Spinal cord (tissue), 10 donors: ENCODE results near the gene PCID2. TPM values are rescaled to one million over a fixed set of nuclear protein-coding genes. Genes with fewer than 3 reads are reported as not detected.

Experiments used
- DNase-seq, 6 donors: peaks; one replicate each; pipeline versions ENCODE4 v3.0.0 to v3.0.0-alpha.2; 2013 to 2015; ENCODE audit warnings: low spot score in 6 of 6, low read depth in 4 of 6
- H3K27ac ChIP-seq: one replicate; pipeline ENCODE4 v1.5.1; 2013; ENCODE audit warnings: low read depth, low read length, control low read depth
- H3K27me3 ChIP-seq: one replicate; pipeline ENCODE4 v1.6.1; 2013; ENCODE audit warnings: low read length; ENCODE audit not compliant: control insufficient read depth, insufficient read depth
- H3K36me3 ChIP-seq: one replicate; pipeline ENCODE4 v1.6.1; 2013; ENCODE audit warnings: low read length; ENCODE audit not compliant: control insufficient read depth, insufficient read depth
- H3K4me1 ChIP-seq: one replicate; pipeline ENCODE4 v1.6.1; 2013; ENCODE audit warnings: low read length; ENCODE audit not compliant: control insufficient read depth, insufficient read depth
- H3K4me3 ChIP-seq: one replicate; pipeline ENCODE4 v1.5.1; 2013; ENCODE audit warnings: low read depth, low read length, control low read depth
- H3K9me3 ChIP-seq: one replicate; pipeline ENCODE4 v1.6.1; 2013; ENCODE audit warnings: low read length; ENCODE audit not compliant: control insufficient read depth, insufficient read depth
- WGBS: methylation state at CpG from one replicate; pipeline ENCODE4 v1.1.5; 2013; ENCODE audit warnings: missing lambda C conversion rate; ENCODE audit not compliant: insufficient coverage; 5-methylcytosine and 5-hydroxymethylcytosine counted together
- polyA plus RNA-seq, 2 donors: library from polyadenylated mRNA; unstranded; fragments of 120-200 nt; gene quantifications; one replicate each; pipeline ENCODE4 v1.2.1, GENCODE V29; 2013; ENCODE audit not compliant: insufficient read length in 2 of 2
- total RNA-seq, 2 donors: library from RNA; depleted of rRNA in 1 of 2; stranded (reverse); fragments of 120-200 nt in 1 of 2; fragments of >200 nt in 1 of 2; gene quantifications; one replicate each; pipeline versions ENCODE4 v1.2.3 to v1.2.4, GENCODE V29; 2013 to 2014
- donor health status: healthy.

Gene PCID2
- total and polyA plus RNA-seq, 4 donors = 32.4 to 51.5 (median 45.4) TPM

DNA sequence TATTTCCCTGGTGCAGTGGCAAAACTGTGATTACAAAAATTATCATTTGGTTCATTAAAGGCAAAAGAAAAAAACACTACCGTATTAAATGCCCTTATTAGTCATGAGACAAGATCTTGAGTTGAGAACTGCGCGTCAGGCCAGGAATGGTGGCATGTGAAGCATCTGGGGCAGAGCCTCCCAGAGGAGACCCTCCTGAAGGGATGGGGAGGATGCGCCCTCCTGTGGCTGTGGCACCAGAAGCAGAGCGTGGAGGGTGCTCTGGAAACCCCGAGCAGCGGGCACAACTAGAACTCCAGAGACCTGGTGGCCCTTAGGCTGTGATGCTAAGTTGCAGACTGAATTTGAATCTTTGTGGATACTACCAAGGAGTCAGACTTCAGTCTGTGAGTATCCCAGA, 12.4 kb upstream of the PCID2 start:
- Histone ChIP-seq H3K27me3 (no peaks in the 10 kb centered on the region), H3K4me1 (peaks cover 2% of the 10 kb centered on the region), H3K4me3 (no peak overlapping the region), H3K27ac (no peak overlapping the region), H3K36me3 (peaks cover 59% of the 10 kb centered on the region), H3K9me3 (no peaks in the 10 kb centered on the region)
- DNase-seq = peak in 1 of 6 donors; percentile 8
- 100% methylated on average over 7 of the region's 7 CpGs for WGBS

DNA sequence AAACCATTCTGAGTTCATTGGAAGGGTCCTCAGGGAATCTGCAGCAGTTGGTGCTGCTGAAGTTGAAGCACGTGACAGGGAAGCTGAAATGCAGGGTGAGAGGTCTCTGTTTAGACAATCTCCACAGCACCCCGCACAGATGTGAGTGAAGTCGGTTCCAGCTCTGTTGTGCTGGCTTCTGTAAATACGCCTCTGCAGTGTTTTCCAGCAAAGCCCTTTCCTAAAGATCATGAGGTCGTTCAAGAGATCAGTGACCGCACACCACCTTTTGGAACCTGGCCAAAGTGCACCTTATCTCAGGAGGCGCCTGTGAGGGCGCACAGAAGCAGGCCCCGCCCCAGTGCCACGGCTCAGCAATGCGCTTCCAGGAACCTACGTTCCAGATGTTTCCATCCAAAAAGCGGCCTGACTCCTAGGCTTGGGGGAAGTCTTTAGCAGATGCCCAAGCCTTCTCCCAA, 11.7 kb upstream of the PCID2 start:
- Histone ChIP-seq H3K27ac (no peak overlapping the region), H3K27me3 (no peaks in the 10 kb centered on the region), H3K36me3 (peaks cover 55% of the 10 kb centered on the region), H3K4me3 (no peak overlapping the region), H3K4me1 (peaks cover 8% of the 10 kb centered on the region), H3K9me3 (no peaks in the 10 kb centered on the region)
- 92% methylated on average over 13 of the region's 13 CpGs for WGBS
- peak in 1 of 6 donors; percentile 22 for DNase-seq

DNA sequence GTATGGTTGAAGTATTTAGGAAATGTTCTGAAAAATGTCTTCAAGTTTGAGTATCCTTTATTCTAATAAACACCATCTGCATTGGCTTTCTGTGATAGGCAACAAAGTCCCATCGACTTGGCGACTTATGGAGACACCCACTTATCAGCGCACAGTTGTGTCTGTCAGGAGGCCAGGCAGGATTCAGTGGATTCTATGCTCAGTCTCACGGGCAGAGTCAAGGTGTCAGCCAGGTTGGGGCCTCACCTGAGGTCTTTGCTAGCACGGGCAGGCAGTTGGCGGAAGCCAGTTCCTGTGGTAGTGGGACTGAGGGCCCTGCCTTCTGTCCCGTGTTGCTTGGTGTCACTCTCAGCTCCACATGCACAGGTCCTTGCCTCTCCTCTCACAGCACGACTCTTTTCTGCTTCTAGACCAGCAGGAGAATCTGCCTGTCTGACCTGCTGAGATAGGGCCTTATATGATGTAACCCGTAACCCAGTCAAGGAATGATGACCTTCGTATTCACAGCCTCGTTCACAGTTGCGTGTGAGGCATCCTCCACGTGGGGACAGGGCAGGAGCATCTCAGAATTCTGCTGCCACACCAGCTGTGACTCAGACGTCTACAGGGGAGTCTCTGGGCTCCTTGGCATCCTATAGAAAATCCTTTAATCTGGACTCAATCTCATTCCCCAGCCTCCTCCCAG, 10.9 kb upstream of the PCID2 start:
- Histone ChIP-seq H3K36me3 (peaks cover 53% of the 10 kb centered on the region), H3K4me1 (peaks cover 11% of the 10 kb centered on the region), H3K9me3 (no peaks in the 10 kb centered on the region), H3K27ac (no peak overlapping the region), H3K27me3 (no peaks in the 10 kb centered on the region), H3K4me3 (no peak overlapping the region)
- DNase-seq = no peak
- 95% methylated on average over 13 of the region's 14 CpGs for WGBS

DNA sequence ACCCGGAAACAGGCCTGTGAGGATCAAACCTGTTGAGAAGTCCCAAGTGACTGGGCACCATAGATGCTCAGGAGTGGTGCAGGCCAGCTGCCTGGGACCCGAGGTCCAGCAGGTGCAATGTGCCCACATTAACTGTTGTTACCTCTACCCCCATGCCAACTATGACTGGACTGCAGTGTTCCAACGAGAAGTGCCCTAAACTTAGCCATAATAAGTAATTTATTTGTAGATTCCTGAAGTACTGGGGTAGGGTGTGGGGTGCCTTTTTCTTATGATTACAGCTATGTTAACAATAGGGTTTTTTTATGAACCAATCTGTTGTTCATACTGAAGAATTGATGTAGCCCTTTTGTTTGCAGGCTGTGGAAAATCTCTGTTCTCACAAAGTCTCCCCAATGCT, 10.1 kb upstream of the PCID2 start:
- WGBS = 100% methylated on average over 2 of the region's 3 CpGs
- no peak overlapping the region for H3K27ac ChIP-seq

DNA sequence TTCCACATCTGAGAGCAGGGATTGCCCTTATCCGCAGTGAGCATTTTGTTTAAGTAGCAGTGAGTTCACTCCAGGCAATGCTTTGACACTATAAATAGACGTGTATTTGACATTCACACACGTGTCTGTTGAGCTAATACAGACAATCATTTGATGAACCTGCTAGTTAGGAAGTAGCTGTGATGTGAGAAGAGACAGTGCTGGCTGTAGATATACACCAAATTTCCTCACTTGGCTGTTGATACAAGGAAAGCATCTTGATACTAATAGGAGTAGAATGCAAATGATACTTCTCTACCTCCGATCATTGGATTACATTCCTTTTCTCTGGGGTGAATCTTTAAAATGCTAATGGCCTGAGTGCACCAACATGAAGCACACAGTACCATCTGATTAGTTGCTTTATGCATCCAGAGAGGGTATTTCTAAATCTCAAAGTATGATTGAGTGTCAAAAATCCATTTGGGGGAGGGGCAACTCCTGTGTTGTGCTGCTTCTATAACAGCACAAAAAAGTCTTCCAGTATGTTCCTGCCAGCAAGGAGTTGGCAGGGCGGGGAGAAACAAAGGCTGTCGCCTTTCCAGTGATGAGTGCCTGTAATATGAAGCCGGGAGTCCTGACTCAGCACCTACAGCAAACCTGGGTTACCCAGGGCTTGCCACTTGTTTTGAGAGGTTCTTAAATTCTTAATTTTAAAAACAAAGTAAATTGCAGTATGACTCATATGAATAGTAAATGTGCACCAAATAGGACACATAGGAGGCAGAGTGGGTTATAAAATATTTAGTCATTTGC, 8.0 kb upstream of the PCID2 start:
- H3K27ac ChIP-seq = no peak overlapping the region
- peaks cover 11% of the 10 kb centered on the region for H3K4me1 ChIP-seq
- no peak overlapping the region for H3K4me3 ChIP-seq
- H3K27me3 ChIP-seq = no peaks in the 10 kb centered on the region
- WGBS = 37% methylated on average over 2 of the region's 7 CpGs
- peaks cover 30% of the 10 kb centered on the region for H3K36me3 ChIP-seq
- DNase-seq = peak in 2 of 6 donors; percentile 53 to 85
- no peaks in the 10 kb centered on the region for H3K9me3 ChIP-seq

More for the DNA sequence above, 10.1 kb upstream of the PCID2 start:
- Histone ChIP-seq H3K9me3 (no peaks in the 10 kb centered on the region), H3K36me3 (peaks cover 45% of the 10 kb centered on the region), H3K27me3 (no peaks in the 10 kb centered on the region), H3K4me3 (no peak overlapping the region), H3K4me1 (peaks cover 11% of the 10 kb centered on the region)
- DNase-seq = no peak

DNA sequence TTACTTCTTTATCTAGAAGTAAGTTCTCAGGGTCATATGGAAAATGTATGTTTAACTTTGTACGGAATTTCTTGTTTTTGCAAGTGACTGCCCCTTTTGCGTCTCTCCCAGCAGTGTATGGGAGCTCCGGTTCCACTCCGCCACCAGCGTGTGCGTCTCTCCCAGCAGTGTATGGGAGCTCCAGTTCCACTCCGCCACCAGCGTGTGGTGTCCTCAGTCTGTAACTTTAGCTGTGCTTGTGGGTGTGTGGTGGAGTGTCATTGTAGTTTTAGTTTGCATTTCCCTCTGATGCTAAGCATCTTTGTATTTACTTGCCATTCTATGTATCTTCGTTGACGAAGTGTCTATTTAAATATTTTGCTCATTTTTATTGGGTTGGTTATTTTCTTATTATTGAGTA, 3.3 kb upstream of the PCID2 start:
- H3K9me3 ChIP-seq = no peaks in the 10 kb centered on the region
- WGBS = 100% methylated on average over 6 of the region's 10 CpGs
- H3K36me3 ChIP-seq = peaks cover 11% of the 10 kb centered on the region
- no peaks in the 10 kb centered on the region for H3K27me3 ChIP-seq
- H3K4me3 ChIP-seq = no peak overlapping the region
- peaks cover 11% of the 10 kb centered on the region for H3K4me1 ChIP-seq
- H3K27ac ChIP-seq = no peak overlapping the region
- no peak for DNase-seq

DNA sequence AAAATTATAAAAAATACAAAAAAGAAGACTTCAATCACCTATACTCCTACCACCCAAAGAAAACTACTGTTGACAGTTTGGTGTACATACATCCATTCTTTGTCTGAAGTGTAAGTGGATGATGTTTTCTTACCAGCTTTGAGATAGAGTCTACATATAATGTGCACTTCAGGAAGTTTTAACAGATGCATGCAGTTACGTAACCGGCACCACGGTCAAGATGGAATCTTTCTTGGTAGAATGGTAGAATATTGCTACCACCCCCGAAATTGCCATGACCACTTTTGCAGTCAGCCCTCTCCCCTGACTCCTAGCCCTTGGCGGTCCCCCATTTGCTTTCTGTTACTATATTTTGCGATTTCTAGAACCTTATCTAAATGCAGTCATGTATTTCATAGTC, 2.4 kb upstream of the PCID2 start:
- DNase-seq = no peak
- no peak overlapping the region for H3K27ac ChIP-seq
- no peaks in the 10 kb centered on the region for H3K27me3 ChIP-seq
- no peak overlapping the region for H3K4me3 ChIP-seq
- WGBS = no CpG with 5 or more reads among the region's 6 CpGs
- peaks cover 11% of the 10 kb centered on the region for H3K4me1 ChIP-seq
- H3K36me3 ChIP-seq = peaks cover 11% of the 10 kb centered on the region
- no peaks in the 10 kb centered on the region for H3K9me3 ChIP-seq

DNA sequence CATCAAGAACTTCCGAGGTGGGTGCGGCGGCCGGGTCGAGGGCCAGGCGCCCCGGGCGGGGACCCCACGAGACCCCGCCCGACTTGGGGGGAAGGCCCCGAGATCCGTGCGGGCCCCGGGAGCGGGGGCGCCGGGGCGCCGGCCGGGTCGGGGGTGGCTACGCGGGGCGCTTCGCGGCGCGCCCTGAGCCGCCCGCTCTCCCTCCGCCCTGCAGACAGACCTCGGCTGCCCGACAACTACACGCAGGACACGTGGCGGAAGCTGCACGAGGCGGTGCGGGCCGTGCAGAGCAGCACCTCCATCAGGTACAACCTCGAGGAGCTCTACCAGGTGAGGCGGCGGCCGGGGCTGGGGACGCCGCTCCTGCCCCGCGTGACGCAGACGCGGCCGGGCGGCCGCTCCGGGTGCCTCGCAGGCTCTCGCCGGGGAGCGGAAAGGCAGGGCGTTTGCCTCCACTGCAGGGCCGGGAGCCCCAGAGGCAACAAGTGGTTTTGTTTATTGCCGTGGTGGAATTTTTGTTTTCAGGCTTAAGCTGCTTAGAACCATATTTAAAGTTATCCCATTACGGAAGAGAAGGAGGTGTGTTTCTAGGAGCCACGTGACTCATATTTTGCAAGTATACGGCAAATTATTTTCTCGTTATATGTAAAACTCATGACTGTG, 1.4 kb upstream of the PCID2 start:
- 0% methylated on average over 62 of the region's 67 CpGs for WGBS
- H3K9me3 ChIP-seq = no peaks in the 10 kb centered on the region
- peak in 2 of 6 donors; percentile 55 to 68 for DNase-seq
- peaks cover 4% of the 10 kb centered on the region for H3K4me1 ChIP-seq
- H3K27me3 ChIP-seq = no peaks in the 10 kb centered on the region
- peaks cover 11% of the 10 kb centered on the region for H3K36me3 ChIP-seq
- H3K4me3 ChIP-seq = peak overlapping the region; percentile 44
- no peak overlapping the region for H3K27ac ChIP-seq

DNA sequence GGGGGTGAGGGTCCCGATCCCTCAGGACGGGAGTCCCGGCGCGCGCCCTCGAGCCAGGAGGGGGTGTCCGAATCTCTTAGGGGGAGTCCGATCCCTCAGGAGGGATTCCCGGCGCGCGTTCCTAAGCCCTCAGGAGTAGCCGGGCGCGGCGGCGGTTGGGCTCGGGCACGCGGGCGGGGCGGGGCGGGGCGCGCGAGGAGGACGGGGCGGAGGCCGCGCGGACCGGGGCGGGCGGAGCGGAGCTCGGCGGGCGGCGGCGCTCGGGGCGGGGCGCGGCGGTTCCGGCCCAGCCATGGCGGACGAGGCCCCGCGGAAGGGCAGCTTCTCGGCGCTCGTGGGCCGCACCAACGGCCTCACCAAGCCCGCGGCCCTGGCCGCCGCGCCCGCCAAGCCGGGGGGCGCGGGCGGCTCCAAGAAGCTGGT, 878 bp upstream of the PCID2 start, which contains the start of gene CUL4A:
TSS of gene CUL4A (plus strand) at position 278 of the 423 bp plus-strand sequence. CDS start at position 293, 15 bp downstream.
- H3K27ac ChIP-seq = peak within 1 kb of the TSS; percentile 97
- peak within 1 kb of the TSS; percentile 88 for H3K4me3 ChIP-seq
- H3K27me3 ChIP-seq = no peaks in the 10 kb centered on the region
- WGBS = under 1% methylated on average over 65 of the region's 66 CpGs
- peaks cover 5% of the 10 kb centered on the region for H3K4me1 ChIP-seq
- H3K9me3 ChIP-seq = no peaks in the 10 kb centered on the region
- peak in 4 of 6 donors; percentile 38 to 90 (median 74) for DNase-seq
- H3K36me3 ChIP-seq = peaks cover 13% of the 10 kb centered on the region
